IMR-90 (cell line): ENCODE measurements around the gene RNF111. TPM values are rescaled to one million over a fixed set of nuclear protein-coding genes. Genes with fewer than 3 reads are reported as not detected.

Source experiments
- ATAC-seq: fragments of 200-7000 bp; cut with Tn5 transposase; 2 replicates; pipeline ENCODE4 v1.9.1; 2020; ENCODE audit warnings: low read depth, mild to moderate bottlenecking, moderate library complexity
- BruUV-seq: library from RNA; stranded (reverse); fragments of 400-500 nt; replicated peaks from 2 replicates; lab custom pipeline; 2021; lab: Mats Ljungman, UMichigan
- CTCF ChIA-PET: fragments of 300-600 bp; formaldehyde crosslinking; extraction: SDS; loops from one replicate; lab custom pipeline; 2021; ENCODE audit warnings: antibody characterized with exemption; lab: Yijun Ruan, JAX
- POLR2A ChIA-PET: fragments of 300-600 bp; sonication (Branson Sonifier 250); formaldehyde crosslinking; loops from one replicate; lab custom pipeline; 2022; ENCODE audit warnings: antibody characterized with exemption; ENCODE audit not compliant: unreplicated experiment; lab: Charles Lee
- DNase-seq: peaks from one replicate; pipeline ENCODE4 v3.0.0; 2013
- H2AFZ ChIP-seq: replicated peaks from 2 replicates; pipeline ENCODE3; 2013; ENCODE audit warnings: low read length, mild to moderate bottlenecking; ENCODE audit not compliant: poor library complexity
- H2AK5ac ChIP-seq: 2 replicates; pipeline ENCODE4 v1.6.1; 2013; ENCODE audit warnings: low read depth, low read length, inconsistent platforms
- H2AK9ac ChIP-seq: replicated peaks from 2 replicates; pipeline ENCODE3; 2013; ENCODE audit warnings: mild to moderate bottlenecking, low read depth, low read length, moderate library complexity; ENCODE audit not compliant: poor library complexity
- H2BK120ac ChIP-seq: 2 replicates; pipeline ENCODE4 v1.6.1; 2013; ENCODE audit warnings: low read depth, low read length, inconsistent platforms
- H2BK15ac ChIP-seq: 3 replicates; pipeline ENCODE4 v1.6.1; 2013; ENCODE audit warnings: low read depth, low read length, inconsistent platforms
- H2BK20ac ChIP-seq: 2 replicates; pipeline ENCODE4 v1.6.1; 2013; ENCODE audit warnings: low read depth, mild to moderate bottlenecking, inconsistent platforms, low read length, moderate library complexity
- H2BK5ac ChIP-seq: 2 replicates; pipeline ENCODE4 v1.6.1; 2013; ENCODE audit warnings: mild to moderate bottlenecking, low read depth, low read length, inconsistent platforms; ENCODE audit not compliant: poor library complexity, severe bottlenecking
- H3K14ac ChIP-seq: replicated peaks from 2 replicates; pipeline ENCODE4 v1.6.1; 2013; ENCODE audit warnings: low read depth, low read length, inconsistent platforms
- H3K18ac ChIP-seq: 2 replicates; pipeline ENCODE4 v1.6.1; 2013; ENCODE audit warnings: low read depth, low read length, control low read depth
- H3K23ac ChIP-seq: 2 replicates; pipeline ENCODE4 v1.6.1; 2013; ENCODE audit warnings: low read depth, low read length, inconsistent platforms
- H3K27ac ChIP-seq: 2 replicates; pipeline ENCODE4 v1.5.1; 2013; ENCODE audit warnings: mild to moderate bottlenecking, control low read depth, low read length; ENCODE audit not compliant: insufficient read depth
- H3K27me3 ChIP-seq: 2 replicates; pipeline ENCODE4 v1.6.1; 2013; ENCODE audit warnings: low read length; ENCODE audit not compliant: control insufficient read depth, insufficient read depth
- H3K36me3 ChIP-seq: 2 replicates; pipeline ENCODE4 v1.6.1; 2013; ENCODE audit warnings: low read length, mixed read lengths; ENCODE audit not compliant: control insufficient read depth, insufficient read depth
- H3K4ac ChIP-seq: 2 replicates; pipeline ENCODE4 v1.6.1; 2013; ENCODE audit warnings: low read depth, low read length, inconsistent platforms
- H3K4me1 ChIP-seq: 2 replicates; pipeline ENCODE4 v1.6.1; 2013; ENCODE audit warnings: low read length, mixed read lengths; ENCODE audit not compliant: control insufficient read depth, insufficient read depth
- H3K4me2 ChIP-seq: 2 replicates; pipeline ENCODE4 v1.6.1; 2013; ENCODE audit warnings: low read depth, mild to moderate bottlenecking, control low read depth, low read length, moderate library complexity
- H3K4me3 ChIP-seq: 2 replicates; pipeline ENCODE4 v1.5.1; 2013; ENCODE audit warnings: low read depth, mild to moderate bottlenecking, control low read depth, low read length, moderate library complexity; ENCODE audit not compliant: insufficient read depth
- H3K56ac ChIP-seq: 2 replicates; pipeline ENCODE4 v1.6.1; 2013; ENCODE audit warnings: low read length, inconsistent platforms; ENCODE audit not compliant: insufficient read depth; ENCODE audit errors: extremely low read depth
- H3K79me1 ChIP-seq, 2 experiments: 2 replicates each; pipeline ENCODE4 v1.6.1; 2013; ENCODE audit warnings: low read length in 2 of 2, inconsistent platforms in 1 of 2, low read depth in 1 of 2
- H3K9ac ChIP-seq: 2 replicates; pipeline ENCODE4 v1.6.1; 2013; ENCODE audit warnings: low read depth, low read length, control low read depth
- H3K9me1 ChIP-seq: 2 replicates; pipeline ENCODE4 v1.6.1; 2013; ENCODE audit warnings: low read length, inconsistent platforms; ENCODE audit not compliant: insufficient read depth
- H3K9me3 ChIP-seq: 2 replicates; pipeline ENCODE4 v1.6.1; 2013; ENCODE audit warnings: low read length; ENCODE audit not compliant: control insufficient read depth, insufficient read depth
- H4K20me1 ChIP-seq: 2 replicates; pipeline ENCODE4 v1.6.1; 2013; ENCODE audit warnings: low read length, inconsistent platforms; ENCODE audit not compliant: insufficient read depth
- H4K5ac ChIP-seq: 2 replicates; pipeline ENCODE4 v1.6.1; 2013; ENCODE audit warnings: mild to moderate bottlenecking, low read depth, low read length, control low read depth
- H4K8ac ChIP-seq, 2 experiments: 2 replicates each; pipeline ENCODE4 v1.6.1; 2013; ENCODE audit warnings: low read depth in 2 of 2, low read length in 2 of 2, control low read depth in 1 of 2, inconsistent platforms in 1 of 2
- H4K91ac ChIP-seq: 2 replicates; pipeline ENCODE4 v1.6.1; 2013; ENCODE audit warnings: low read depth, low read length, inconsistent platforms; ENCODE audit not compliant: insufficient read depth
- BHLHE40 ChIP-seq: fragments of 150-350 bp; IDR thresholded peaks from 2 replicates; pipeline ENCODE4 v1.6.1; 2016; ENCODE audit warnings: mild to moderate bottlenecking, low read depth, low read length
- ELK1 ChIP-seq: fragments of 150-350 bp; IDR thresholded peaks from 2 replicates; pipeline ENCODE4 v1.6.1; 2016; ENCODE audit warnings: low read depth, mild to moderate bottlenecking, low read length, moderate library complexity, borderline replicate concordance
- MAFK ChIP-seq: IDR thresholded peaks from 2 replicates; pipeline ENCODE4 v1.6.1; 2012; ENCODE audit warnings: low read depth, low read length, improper control_type of control experiment
- MAZ ChIP-seq: IDR thresholded peaks from 2 replicates; pipeline ENCODE4 v1.6.1; 2012; ENCODE audit warnings: low read depth, mild to moderate bottlenecking, low read length, improper control_type of control experiment, moderate library complexity, borderline replicate concordance
- MXI1 ChIP-seq: IDR thresholded peaks from 2 replicates; pipeline ENCODE4 v1.6.1; 2012; ENCODE audit warnings: low read depth, mild to moderate bottlenecking, low read length, moderate library complexity, borderline replicate concordance
- NFE2L2 ChIP-seq: fragments of 150-350 bp; IDR thresholded peaks from 2 replicates; pipeline ENCODE4 v1.6.1; 2016; ENCODE audit warnings: low read depth, mild to moderate bottlenecking, low read length
- POLR2A ChIP-seq: IDR thresholded peaks from 2 replicates; pipeline ENCODE4 v1.6.1; 2012; ENCODE audit warnings: mild to moderate bottlenecking, low read depth, low read length
- SMC3 ChIP-seq: fragments of 150-350 bp; IDR thresholded peaks from 2 replicates; pipeline ENCODE4 v1.6.1; 2016; ENCODE audit warnings: low read depth, mild to moderate bottlenecking, antibody characterized with exemption, low read length, moderate library complexity
- dilution Hi-C: fragments of 300-500 bp; cut with HindIII; formaldehyde crosslinking; loops from one replicate; pipeline ENCODE4 v1.14.3; 2018; ENCODE audit warnings: low sequenced_read_pairs; ENCODE audit not compliant: unreplicated experiment
- in situ Hi-C: fragments of 300-500 bp; cut with MboI; formaldehyde crosslinking; loops from 3 replicates; pipeline ENCODE4 v1.14.3; 2019; ENCODE audit warnings: low sequenced_read_pairs, inconsistent platforms, mixed read lengths
- intact Hi-C: fragments of 100-400 bp; cut with micrococcal nuclease; formaldehyde crosslinking; loops from 2 replicates; pipeline ENCODE4 v1.10.0; 2022
- polyA plus RNA-seq, 3 experiments: library from polyadenylated mRNA; depleted of rRNA; stranded (reverse); fragments of >200 nt; gene quantifications; 2 replicates each; pipeline ENCODE4 v1.2.3, GENCODE V29; 2012; ENCODE audit warnings: low replicate concordance in 1 of 3
- total RNA-seq: library from RNA; depleted of rRNA; stranded (reverse); fragments of >200 nt; gene quantifications from 2 replicates; pipeline ENCODE4 v1.2.3, GENCODE V29; 2012

The RNF111 gene
- total and polyA plus RNA-seq, 2 of the 4 experiments (the other 2 are of a cell fraction): 13.5 to 20.1 TPM

GRCh38 chr15:58951388-58952007, 36.0 kb upstream of the RNF111 start (continued):
- no peak for TF ChIP-seq MAZ

GRCh38 chr15:58952751-58953150, 34.7 kb upstream of the RNF111 start:
- Histone ChIP-seq H3K27ac (no peak overlapping the region), H3K4me2 (no peak overlapping the region), H3K9me1 (0 out of 2 replicates have a peak, but pooled peaks cover 3% of the 10 kb centered on the region), H3K56ac (no peak overlapping the region), H3K27me3 (no peaks in the 10 kb centered on the region), H2BK120ac (no peak overlapping the region), H4K8ac (no peak overlapping the region), H4K91ac (no peak overlapping the region), H2AK5ac (no peak overlapping the region), H3K4me3 (no peak overlapping the region), H3K14ac (peak overlapping the region; percentile 61; the same call in 1 of the 2 replicates), H2BK20ac (peak overlapping the region; percentile 45; the same call in 1 of the 2 replicates), H3K9ac (no peak overlapping the region), H3K23ac (no peak overlapping the region), H4K5ac (no peak overlapping the region), H3K4me1 (peaks cover 3% of the 10 kb centered on the region), H3K18ac (peak overlapping the region; percentile 26; the same call in 1 of the 2 replicates), H2BK15ac (no peak overlapping the region), H2BK5ac (no peak overlapping the region), H3K36me3 (no peaks in the 10 kb centered on the region), H2AFZ (no peak overlapping the region), H2AK9ac (no peak overlapping the region), H3K9me3 (no peaks in the 10 kb centered on the region), H3K79me1 (no peaks in the 10 kb centered on the region), H4K20me1 (no peaks in the 10 kb centered on the region), H3K4ac (no peak overlapping the region; the same call in 1 of the 2 replicates)
- in situ Hi-C loops: no loop called here
- ChIA-PET CTCF (interaction anchor here (0.5 to 1.0 kb wide), 4 partner anchors 9 to 75 kb away, joined by 3 to 7 read pairs (median 4); no protein-coding TSS in a partner anchor), POLR2A (no interaction called here)
- dilution Hi-C loops: no loop called here
- ATAC-seq: peak; percentile 46; the same call in 1 of the 2 replicates
- intact Hi-C loops: no loop called here
- peak; percentile 52 for DNase-seq
- BruUV-seq: no TSS peak
- TF ChIP-seq BHLHE40 (no peak), ELK1 (no peak), MAFK (no peak), MXI1 (no peak), SMC3 (no peak), POLR2A (no peak), NFE2L2 (peak; percentile 72)
